ENCODE measurements around the gene IDS. TPM values are rescaled to one million over a fixed set of nuclear protein-coding genes. Genes with fewer than 3 reads are reported as not detected.
A peak's percentile ranks its signal among the peaks of the same experiment; 100 is the strongest.
"Not testable (repeated sequence)": the region's sequence is repeated elsewhere in the genome, so short reads cannot be mapped to it uniquely, and the experiment has no call there.

Gene IDS, protein sequence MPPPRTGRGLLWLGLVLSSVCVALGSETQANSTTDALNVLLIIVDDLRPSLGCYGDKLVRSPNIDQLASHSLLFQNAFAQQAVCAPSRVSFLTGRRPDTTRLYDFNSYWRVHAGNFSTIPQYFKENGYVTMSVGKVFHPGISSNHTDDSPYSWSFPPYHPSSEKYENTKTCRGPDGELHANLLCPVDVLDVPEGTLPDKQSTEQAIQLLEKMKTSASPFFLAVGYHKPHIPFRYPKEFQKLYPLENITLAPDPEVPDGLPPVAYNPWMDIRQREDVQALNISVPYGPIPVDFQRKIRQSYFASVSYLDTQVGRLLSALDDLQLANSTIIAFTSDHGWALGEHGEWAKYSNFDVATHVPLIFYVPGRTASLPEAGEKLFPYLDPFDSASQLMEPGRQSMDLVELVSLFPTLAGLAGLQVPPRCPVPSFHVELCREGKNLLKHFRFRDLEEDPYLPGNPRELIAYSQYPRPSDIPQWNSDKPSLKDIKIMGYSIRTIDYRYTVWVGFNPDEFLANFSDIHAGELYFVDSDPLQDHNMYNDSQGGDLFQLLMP
- total RNA-seq (10 to 100 TPM; 71.3 to 97.2 (median 89.9) TPM), polyA plus RNA-seq (10 to 100 TPM; 31.3 to 49.7 (median 43.8) TPM)

DNA sequence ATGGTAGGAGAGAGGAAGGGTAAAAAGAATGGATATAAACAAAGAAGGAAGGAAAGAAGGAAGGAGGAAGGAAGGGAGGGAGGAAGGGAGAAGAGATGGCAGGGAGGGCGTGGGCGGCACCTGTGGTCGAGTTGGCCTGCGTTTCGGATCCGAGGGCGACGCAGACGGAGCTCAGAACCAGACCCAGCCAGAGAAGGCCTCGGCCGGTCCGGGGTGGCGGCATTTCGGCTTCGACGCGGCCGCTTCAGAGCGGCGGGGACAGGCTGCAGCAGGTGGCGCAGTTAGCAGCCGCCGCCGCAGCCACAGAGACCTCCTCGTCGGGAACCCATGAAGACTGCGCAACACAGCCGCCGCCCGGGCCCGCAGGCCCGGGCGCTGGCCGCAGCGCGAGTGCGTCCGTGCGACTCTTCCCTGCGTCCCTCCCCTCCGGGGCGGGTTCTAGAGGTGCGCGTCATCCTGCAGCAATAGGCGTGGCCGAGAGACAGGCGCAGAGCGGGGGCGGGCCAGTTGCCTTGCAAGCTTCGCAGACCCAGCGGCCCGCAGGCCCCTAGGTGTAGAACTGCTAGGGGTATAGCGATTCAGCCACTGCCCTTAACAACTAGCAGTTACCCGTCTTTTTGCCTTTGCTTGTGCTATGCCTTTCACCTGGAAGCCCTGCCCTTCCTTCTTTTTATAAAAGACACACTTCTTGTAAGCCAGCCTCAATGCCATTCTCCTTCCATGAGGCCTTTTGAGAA lies at the start of gene IDS:
TSS of gene IDS (minus strand) at position 392 of the 737 bp plus-strand sequence. CDS start at position 223, 169 bp downstream.
- peak; percentile 96 for DNase-seq
- TF ChIP-seq POLR2AphosphoS5 (IDR thresholded peaks at IDR 0.05): peak; percentile 68 to 92 (median 88)
- TF ChIP-seq EP300 (IDR thresholded peaks at IDR 0.05): no peak
- TF ChIP-seq, protein P1, sequence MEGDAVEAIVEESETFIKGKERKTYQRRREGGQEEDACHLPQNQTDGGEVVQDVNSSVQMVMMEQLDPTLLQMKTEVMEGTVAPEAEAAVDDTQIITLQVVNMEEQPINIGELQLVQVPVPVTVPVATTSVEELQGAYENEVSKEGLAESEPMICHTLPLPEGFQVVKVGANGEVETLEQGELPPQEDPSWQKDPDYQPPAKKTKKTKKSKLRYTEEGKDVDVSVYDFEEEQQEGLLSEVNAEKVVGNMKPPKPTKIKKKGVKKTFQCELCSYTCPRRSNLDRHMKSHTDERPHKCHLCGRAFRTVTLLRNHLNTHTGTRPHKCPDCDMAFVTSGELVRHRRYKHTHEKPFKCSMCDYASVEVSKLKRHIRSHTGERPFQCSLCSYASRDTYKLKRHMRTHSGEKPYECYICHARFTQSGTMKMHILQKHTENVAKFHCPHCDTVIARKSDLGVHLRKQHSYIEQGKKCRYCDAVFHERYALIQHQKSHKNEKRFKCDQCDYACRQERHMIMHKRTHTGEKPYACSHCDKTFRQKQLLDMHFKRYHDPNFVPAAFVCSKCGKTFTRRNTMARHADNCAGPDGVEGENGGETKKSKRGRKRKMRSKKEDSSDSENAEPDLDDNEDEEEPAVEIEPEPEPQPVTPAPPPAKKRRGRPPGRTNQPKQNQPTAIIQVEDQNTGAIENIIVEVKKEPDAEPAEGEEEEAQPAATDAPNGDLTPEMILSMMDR (IDR thresholded peaks at IDR 0.05): no peak
- TF ChIP-seq POLR2A (IDR thresholded peaks at IDR 0.05): peak; percentile 91 to 95
- no peaks in the 10 kb centered on the region for H3K27me3 ChIP-seq
- H3K27ac ChIP-seq: peak within 1 kb of the TSS; percentile 83 to 94 (median 88)
- peaks cover 0 to 19% (median 0%) of the 10 kb centered on the region in 4 donors for H3K36me3 ChIP-seq
- H3K4me1 ChIP-seq: peaks cover 0 to 10% (median 2%) of the 10 kb centered on the region in 4 donors
- H3K9me3 ChIP-seq: no peaks in the 10 kb centered on the region
- intact Hi-C loops (cut with DNase I): loop anchor here (2.0 kb wide), 2 partner anchors 36 to 126 kb away; partner anchors contain the start of genes EOLA1 and TMEM185A
- WGBS, 2 donors: 0 to 1% methylated on average over 54 of the region's 54 CpGs
- peak within 1 kb of the TSS; percentile 65 to 69 (median 68) for H3K4me3 ChIP-seq

DNA sequence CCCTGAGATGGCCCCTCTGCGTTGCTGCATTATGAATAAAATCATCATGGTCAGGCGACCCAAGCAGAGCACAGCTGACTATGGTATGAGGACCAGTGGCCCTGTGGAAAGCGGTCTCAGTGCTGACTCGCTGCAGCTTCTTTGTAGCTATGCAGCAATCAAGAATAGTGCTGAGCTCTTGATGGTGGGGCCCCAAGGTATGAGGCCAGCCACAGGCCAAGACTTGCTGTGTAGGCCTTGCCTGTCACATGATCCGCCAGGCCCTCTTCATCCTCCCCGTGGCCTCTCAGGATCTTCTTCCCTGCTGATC lies 46.8 kb upstream of the IDS start:
- H3K4me1 ChIP-seq; H3K36me3 ChIP-seq; H3K27me3 ChIP-seq; DNase-seq; H3K9me3 ChIP-seq; intact Hi-C loops (cut with DNase I); H3K27ac ChIP-seq; H3K4me3 ChIP-seq: not testable (repeated sequence)
- 95 to 97% methylated on average over 2 of the region's 6 CpGs for WGBS, 2 donors

DNA sequence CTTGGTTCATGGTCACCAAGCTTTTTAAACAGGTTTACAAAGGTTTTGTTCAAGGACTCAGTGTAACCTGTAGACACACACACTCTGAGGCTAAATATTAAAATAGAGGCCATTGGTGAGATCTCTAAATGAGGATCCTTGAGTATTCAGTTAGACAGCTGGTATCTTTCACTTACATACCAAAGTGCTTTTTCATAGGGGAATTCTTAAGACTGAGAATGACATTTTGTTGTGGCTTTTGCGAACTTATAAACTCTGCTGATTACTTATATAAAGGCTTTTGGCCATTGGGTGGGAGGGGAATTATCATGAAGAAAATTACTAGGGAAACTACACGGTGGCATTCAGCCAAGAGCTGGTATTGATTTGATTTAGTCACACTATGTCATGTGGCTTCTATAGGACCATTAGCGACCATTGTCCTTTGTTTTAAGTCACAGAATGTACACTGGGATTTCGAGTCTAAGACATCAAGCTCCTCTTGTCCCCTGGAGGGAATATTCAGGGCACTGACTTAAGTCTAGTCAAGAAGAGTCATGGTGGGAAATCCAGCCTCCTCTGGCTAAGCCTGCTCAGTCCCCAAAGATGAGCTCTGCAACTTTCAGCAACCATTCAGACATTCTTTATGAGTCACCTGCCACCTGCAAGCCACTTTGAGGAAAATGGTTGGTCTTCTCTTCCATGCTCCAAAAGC lies 46.3 kb upstream of the IDS start:
- H3K27me3 ChIP-seq; intact Hi-C loops (cut with DNase I); H3K36me3 ChIP-seq; H3K9me3 ChIP-seq; H3K4me3 ChIP-seq; H3K27ac ChIP-seq; H3K4me1 ChIP-seq; DNase-seq: not testable (repeated sequence)
- WGBS, 2 donors: no CpG with 5 or more reads among the region's 4 CpGs

- H3K27ac ChIP-seq; DNase-seq; H3K27me3 ChIP-seq; H3K4me1 ChIP-seq; H3K4me3 ChIP-seq; H3K9me3 ChIP-seq; intact Hi-C loops (cut with DNase I); H3K36me3 ChIP-seq: not testable (repeated sequence)
- 100% methylated on average over 1 of the region's 1 CpG for WGBS, 2 donors
Observed at GRCh38 chrX:149550454-149550853, 45.3 kb upstream of the IDS start.

GRCh38 chrX:149549701-149550100 lies 44.6 kb upstream of the IDS start, which contains the start of gene HSFX3:
Gene HSFX3, minus strand, starts transcription at chrX:149549924. Its CDS starts 72 bp downstream, at chrX:149549852.
- DNase-seq, H3K4me1 ChIP-seq, H3K27ac ChIP-seq, H3K27me3 ChIP-seq, H3K9me3 ChIP-seq, H3K36me3 ChIP-seq, H3K4me3 ChIP-seq: not testable (repeated sequence)
- intact Hi-C loops (cut with DNase I): loop anchor here (10.0 kb wide), 3 partner anchors 395 to 1635 kb away; partner anchors contain the start of genes FMR1 and MAMLD1
- WGBS, 2 donors: 92 to 93% methylated on average over 1 of the region's 6 CpGs

GRCh38 chrX:149547782-149548181 lies 42.7 kb upstream of the IDS start:
- not testable (repeated sequence) for H3K9me3 ChIP-seq, H3K27ac ChIP-seq, H3K4me3 ChIP-seq, H3K4me1 ChIP-seq, H3K36me3 ChIP-seq, DNase-seq, H3K27me3 ChIP-seq
- WGBS, 2 donors: 89% methylated on average over 1 of the region's 3 CpGs; no CpG with 5 or more reads in 1 of the 2 donors
- intact Hi-C loops (cut with DNase I): loop anchor here (10.0 kb wide), 3 partner anchors 397 to 1633 kb away; partner anchors contain the start of genes FMR1 and MAMLD1

- H3K4me3 ChIP-seq, H3K27me3 ChIP-seq, H3K36me3 ChIP-seq, H3K9me3 ChIP-seq, H3K4me1 ChIP-seq, DNase-seq, H3K27ac ChIP-seq: not testable (repeated sequence)
- intact Hi-C loops (cut with DNase I): loop anchor here (10.0 kb wide), 3 partner anchors 398 to 1632 kb away; partner anchors contain the start of genes FMR1 and MAMLD1
- 56 to 67% methylated on average over 1 of the region's 1 CpG for WGBS, 2 donors
Observed at GRCh38 chrX:149546962-149547361, 41.9 kb upstream of the IDS start.

- not testable (repeated sequence) for H3K36me3 ChIP-seq, H3K9me3 ChIP-seq, H3K27me3 ChIP-seq, H3K27ac ChIP-seq, DNase-seq, H3K4me1 ChIP-seq, H3K4me3 ChIP-seq
- intact Hi-C loops (cut with DNase I): loop anchor here (10.0 kb wide), 3 partner anchors 399 to 1631 kb away; partner anchors contain the start of genes FMR1 and MAMLD1
- 86 to 93% methylated on average over 21 of the region's 29 CpGs for WGBS, 2 donors
Observed at GRCh38 chrX:149545545-149546543, 40.7 kb upstream of the IDS start.

Data from sigmoid colon (tissue), 7 donors.